Endothelial cell of umbilical vein (primary cell): ENCODE measurements around the gene HNRNPCL4. TPM values are rescaled to one million over a fixed set of nuclear protein-coding genes. Genes with fewer than 3 reads are reported as not detected.
"Not testable (repeated sequence)": the region's sequence is repeated elsewhere in the genome, so short reads cannot be mapped to it uniquely, and the experiment has no call there.

Experiments
- Bru-seq: library from RNA; stranded (reverse); fragments of 400-500 nt; gene quantifications from one replicate; lab custom pipeline; 2021; lab: Mats Ljungman, UMichigan
- BruChase-seq, 2 experiments: library from RNA; stranded (reverse); fragments of 400-500 nt; gene quantifications; one replicate each; lab custom pipeline; 2021; lab: Mats Ljungman, UMichigan
- BruUV-seq: library from RNA; stranded (reverse); fragments of 400-500 nt; replicated peaks from 2 replicates; lab custom pipeline; 2021; lab: Mats Ljungman, UMichigan
- CTCF ChIA-PET: fragments of 300-600, 350-600 bp; sonication (Branson Sonifier 250); formaldehyde crosslinking; loops from one replicate; lab custom pipeline; 2021; ENCODE audit warnings: antibody characterized with exemption, inconsistent platforms; lab: Charles Lee
- POLR2A ChIA-PET: fragments of 300-600, 350-600 bp; sonication (Branson Sonifier 250); formaldehyde crosslinking; loops from one replicate; lab custom pipeline; 2021; ENCODE audit warnings: antibody characterized with exemption, inconsistent platforms; lab: Charles Lee
- DNase-seq: peaks from one replicate; pipeline ENCODE4 v3.0.0-alpha.2; 2011; ENCODE audit warnings: low read depth, low spot score
- FAIRE-seq: peaks from 2 replicates; lab custom pipeline; 2011; peaks lifted over from hg19 to GRCh38; lab: Jason Lieb, UNC
- H2AFZ ChIP-seq: 2 replicates; pipeline ENCODE4 v1.6.0; 2012; ENCODE audit warnings: low read depth, low read length, control low read depth, inconsistent platforms
- H3K27ac ChIP-seq: 2 replicates; pipeline ENCODE4 v1.5.1; 2011; ENCODE audit warnings: low read depth, mild to moderate bottlenecking, control low read depth, low read length, moderate library complexity; ENCODE audit not compliant: insufficient read depth
- H3K27me3 ChIP-seq, 2 experiments: 2 replicates each; pipeline versions ENCODE4 v1.6.0 to v1.6.1; 2011; ENCODE audit warnings: low read length in 2 of 2, mixed read lengths in 1 of 2; ENCODE audit not compliant: control insufficient read depth in 2 of 2, insufficient read depth in 2 of 2
- H3K36me3 ChIP-seq, 2 experiments: 2 replicates in 1 of 2; 3 replicates in 1 of 2; pipeline ENCODE4 v1.5.1; 2011; ENCODE audit warnings: low read length in 2 of 2, mild to moderate bottlenecking in 1 of 2, moderate library complexity in 1 of 2; ENCODE audit not compliant: control insufficient read depth in 2 of 2, insufficient read depth in 2 of 2; ENCODE audit errors: extremely low read depth in 1 of 2
- H3K4me1 ChIP-seq: 3 replicates; pipeline ENCODE4 v1.5.1; 2011; ENCODE audit warnings: mild to moderate bottlenecking, low read length; ENCODE audit not compliant: control insufficient read depth, insufficient read depth; ENCODE audit errors: extremely low read depth
- H3K4me2 ChIP-seq: 2 replicates; pipeline ENCODE4 v1.6.1; 2011; ENCODE audit warnings: low read length, control low read depth, mixed read lengths; ENCODE audit not compliant: insufficient read depth
- H3K4me3 ChIP-seq, 3 experiments: fragments of 200-600 bp in 1 of 3; sonication (generic), shearing (Covaris generic) in 1 of 3; replicated peaks in 1 of 3; 2 replicates each; pipeline ENCODE4 v1.5.1; 2011 to 2016; ENCODE audit warnings: control low read depth in 3 of 3, low read length in 3 of 3, mild to moderate bottlenecking in 2 of 3, inconsistent platforms in 1 of 3, low read depth in 1 of 3, moderate library complexity in 1 of 3; ENCODE audit not compliant: insufficient read depth in 1 of 3
- H3K79me2 ChIP-seq: 2 replicates; pipeline ENCODE4 v1.6.0; 2012; ENCODE audit warnings: low read length, inconsistent platforms; ENCODE audit not compliant: control insufficient read depth, insufficient read depth
- H3K9ac ChIP-seq: replicated peaks from 2 replicates; pipeline ENCODE3; 2011; ENCODE audit warnings: low read length, control low read depth; ENCODE audit not compliant: insufficient read depth; ENCODE audit errors: extremely low read depth
- H3K9me1 ChIP-seq: replicated peaks from 3 replicates; pipeline ENCODE4 v1.6.0; 2011; ENCODE audit warnings: mild to moderate bottlenecking, low read length; ENCODE audit not compliant: control insufficient read depth, insufficient read depth; ENCODE audit errors: extremely low read depth
- H3K9me3 ChIP-seq: replicated peaks from 2 replicates; pipeline ENCODE4 v1.5.1; 2012; ENCODE audit warnings: low read length, inconsistent platforms; ENCODE audit not compliant: control insufficient read depth, insufficient read depth
- H4K20me1 ChIP-seq: replicated peaks from 2 replicates; pipeline ENCODE3; 2011; ENCODE audit warnings: mild to moderate bottlenecking, low read length; ENCODE audit not compliant: control insufficient read depth, insufficient read depth; ENCODE audit errors: extremely low read depth
- dilution Hi-C: fragments of 300-500 bp; cut with MboI; formaldehyde crosslinking; loops from one replicate; pipeline ENCODE4 v1.15.0; 2019; ENCODE audit warnings: low sequenced_read_pairs; ENCODE audit not compliant: extremely low pct_ligation_motif_present
- intact Hi-C: fragments of 100-400 bp; cut with micrococcal nuclease; formaldehyde crosslinking; loops from one replicate; pipeline ENCODE4 v1.10.0; 2022
- long read RNA-seq: library from polyadenylated mRNA; stranded (forward); transcript quantifications from one replicate; pipeline ENCODE4 v2.0.0, GENCODE V29; 2021
- polyA minus RNA-seq, 3 experiments: library from RNA; depleted of rRNA, polyadenylated mRNA; stranded (reverse); fragments of >200 nt; gene quantifications; 1 replicate in 1 of 3; 2 replicates in 2 of 3; pipeline ENCODE4 v1.2.3, GENCODE V29; 2011
- polyA plus RNA-seq, 4 experiments: library from polyadenylated mRNA; depleted of rRNA in 3 of 4; stranded (reverse) in 3 of 4; unstranded in 1 of 4; fragments of >200 nt; gene quantifications; 2 replicates each; pipeline versions ENCODE4 v1.2.1 to v1.2.3, GENCODE V29; 2011 to 2012; ENCODE audit warnings: missing spikeins in 1 of 4
- total RNA-seq: library from RNA; stranded (reverse); gene quantifications from 2 replicates; pipeline ENCODE4 v1.2.3, GENCODE V29; 2021

Gene HNRNPCL4
- total RNA-seq (not detected in 2 replicates), polyA plus RNA-seq (not detected in 2 replicates), polyA minus RNA-seq (not detected in 2 replicates), Bru-seq, nascent RNA (not detected), BruChase-seq, experiment 1, labeled RNA remaining after a 6-hour chase (not detected), BruChase-seq, experiment 2, labeled RNA remaining after a 2-hour chase (not detected)
- polyA plus RNA-seq (2011; cell fraction: cytosol; rRNA removed), result not detected in 2 replicates
- not detected in 2 replicates for polyA plus RNA-seq (2011; cell fraction: nucleus; rRNA removed)
- not detected in 2 replicates for polyA plus RNA-seq (2012)
- not detected for polyA minus RNA-seq (2011; cell fraction: cytosol; rRNA and poly(A)+ RNA removed)
- not detected in 2 replicates for polyA minus RNA-seq (2011; cell fraction: nucleus; rRNA and poly(A)+ RNA removed)
- long read RNA-seq, result 0 reads

DNA sequence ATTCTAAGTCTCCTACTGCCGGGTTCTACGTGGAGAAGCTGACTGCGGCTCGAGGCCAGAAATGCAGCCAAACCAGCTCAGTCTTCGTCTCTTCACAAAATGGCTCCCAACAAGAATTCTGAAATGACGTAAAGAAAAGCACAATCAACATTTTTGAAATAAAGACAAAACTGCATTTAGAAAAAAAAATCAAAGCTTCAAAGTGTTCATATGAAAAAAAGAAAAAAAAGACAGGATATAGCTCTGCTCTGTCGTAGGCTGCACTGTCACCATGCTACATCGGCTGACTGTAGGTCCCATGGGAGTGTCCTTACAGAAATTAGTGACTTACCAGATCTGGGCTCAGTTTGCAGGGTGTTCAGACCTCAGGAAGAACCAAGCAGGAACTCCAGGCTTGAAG, at the start of gene HNRNPCL4:
Gene HNRNPCL4, minus strand, starts transcription at position 101 of the 400 bp plus-strand sequence. CDS start 164 bp downstream, outside the sequence.
- H3K9me3 ChIP-seq, H3K27ac ChIP-seq, H3K27me3 ChIP-seq, H4K20me1 ChIP-seq, H2AFZ ChIP-seq, H3K4me1 ChIP-seq, H3K36me3 ChIP-seq, H3K9ac ChIP-seq, BruUV-seq, CTCF ChIA-PET, FAIRE-seq, DNase-seq, POLR2A ChIA-PET, dilution Hi-C loops, H3K9me1 ChIP-seq, H3K4me2 ChIP-seq, H3K4me3 ChIP-seq, intact Hi-C loops, H3K79me2 ChIP-seq: not testable (repeated sequence)

DNA sequence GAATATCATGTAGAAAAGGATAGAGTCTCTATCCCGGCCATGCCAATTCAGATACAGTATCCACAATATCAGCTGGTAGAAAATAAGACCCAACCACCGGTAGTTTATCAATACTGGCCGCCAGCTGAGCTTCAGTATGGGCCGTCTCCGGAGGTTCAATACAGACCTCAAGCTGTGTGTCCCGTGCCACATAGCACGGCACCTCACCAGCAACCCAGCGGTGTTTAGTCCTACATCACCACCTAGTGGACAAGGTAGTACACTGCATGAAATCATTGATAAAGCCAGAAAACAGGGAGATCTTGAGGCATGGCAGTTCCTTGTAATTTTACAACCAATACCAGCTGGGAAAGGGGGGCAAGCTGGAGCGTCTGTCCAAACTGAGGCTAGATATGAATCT, 43.3 kb upstream of the HNRNPCL4 start:
- H2AFZ ChIP-seq, DNase-seq, H3K36me3 ChIP-seq, H3K9me1 ChIP-seq, intact Hi-C loops, H4K20me1 ChIP-seq, H3K9me3 ChIP-seq, H3K27ac ChIP-seq, H3K4me1 ChIP-seq, FAIRE-seq, POLR2A ChIA-PET, H3K79me2 ChIP-seq, H3K27me3 ChIP-seq, CTCF ChIA-PET, BruUV-seq, dilution Hi-C loops, H3K4me2 ChIP-seq, H3K9ac ChIP-seq, H3K4me3 ChIP-seq: not testable (repeated sequence)

DNA sequence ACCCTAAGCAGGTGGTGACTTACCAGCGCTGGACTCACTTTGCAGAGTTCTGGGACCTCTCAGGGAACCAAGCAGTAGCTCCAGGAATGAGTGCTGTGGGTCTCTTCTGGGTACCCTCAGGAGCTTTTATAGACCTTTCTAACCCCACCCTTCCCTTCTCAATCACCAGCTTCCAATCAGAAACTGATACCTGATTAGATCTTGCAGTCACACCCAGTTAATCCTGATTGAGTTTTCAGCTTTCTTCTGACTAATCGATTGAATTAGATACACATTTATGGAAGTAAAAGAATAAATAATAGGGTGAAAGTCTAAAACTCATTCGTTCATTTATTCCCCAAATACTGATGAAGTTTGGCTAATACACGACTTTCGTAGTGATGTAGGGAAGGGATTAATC, 35.9 kb upstream of the HNRNPCL4 start, which contains the start of gene PRAMEF13:
Gene PRAMEF13, minus strand, starts transcription at position 101 of the 400 bp plus-strand sequence. CDS start 1,820 bp downstream, outside the sequence.
- intact Hi-C loops, H3K79me2 ChIP-seq, H3K9ac ChIP-seq, BruUV-seq, H3K9me1 ChIP-seq, DNase-seq, H3K4me2 ChIP-seq, H3K4me3 ChIP-seq, H3K27me3 ChIP-seq, FAIRE-seq, H3K27ac ChIP-seq, H2AFZ ChIP-seq, H3K9me3 ChIP-seq, POLR2A ChIA-PET, H3K36me3 ChIP-seq, H3K4me1 ChIP-seq, dilution Hi-C loops, H4K20me1 ChIP-seq, CTCF ChIA-PET: not testable (repeated sequence)

- H3K27ac ChIP-seq, H3K9ac ChIP-seq, H3K79me2 ChIP-seq, H3K36me3 ChIP-seq, BruUV-seq, H4K20me1 ChIP-seq, H3K9me3 ChIP-seq, H2AFZ ChIP-seq, dilution Hi-C loops, H3K4me3 ChIP-seq, H3K27me3 ChIP-seq, H3K4me2 ChIP-seq, H3K4me1 ChIP-seq, H3K9me1 ChIP-seq, POLR2A ChIA-PET, CTCF ChIA-PET, DNase-seq, intact Hi-C loops, FAIRE-seq: not testable (repeated sequence)
Observed at GRCh38 chr1:13171548-13171947, 6.1 kb upstream of the HNRNPCL4 start, which contains the start of gene PRAMEF9. TSS of gene PRAMEF9 (plus strand) at chr1:13171848. CDS start at chr1:13175281, 3,433 bp downstream.
